RPMI8226 (cell line): ENCODE measurements around the gene SLC39A13.

Source experiments
- DNase-seq: peaks from one replicate; pipeline ENCODE4 v3.0.0-alpha.2; 2015

The SLC39A13 gene

GRCh38 chr11:47433157-47433556, 24.8 kb downstream of the SLC39A13 start:
- no peak for DNase-seq

- DNase-seq, result no peak
Observed at GRCh38 chr11:47434011-47434786, 25.8 kb downstream of the SLC39A13 start.

GRCh38 chr11:47435687-47436086, 27.3 kb downstream of the SLC39A13 start:
- DNase-seq, result no peak

GRCh38 chr11:47436726-47437125, 28.3 kb downstream of the SLC39A13 start:
- DNase-seq, result no peak

- DNase-seq, result no peak
Observed at GRCh38 chr11:47437218-47437745, 28.9 kb downstream of the SLC39A13 start.

GRCh38 chr11:47437746-47438418, 29.5 kb downstream of the SLC39A13 start:
- no peak for DNase-seq

GRCh38 chr11:47438721-47439120, 30.3 kb downstream of the SLC39A13 start:
- DNase-seq, result no peak

- DNase-seq, result no peak
Observed at GRCh38 chr11:47440054-47440476, 31.7 kb downstream of the SLC39A13 start.

GRCh38 chr11:47441421-47441820, 33.0 kb downstream of the SLC39A13 start:
- DNase-seq, result no peak

GRCh38 chr11:47442514-47442913, 34.1 kb downstream of the SLC39A13 start:
- no peak for DNase-seq

- DNase-seq, result peak; percentile 8
Observed at GRCh38 chr11:47443028-47443700, 34.8 kb downstream of the SLC39A13 start.

- no peak for DNase-seq
Observed at GRCh38 chr11:47443817-47444216, 35.4 kb downstream of the SLC39A13 start.

- no peak for DNase-seq
Observed at GRCh38 chr11:47445840-47446239, 37.5 kb downstream of the SLC39A13 start.

GRCh38 chr11:47446833-47447232, 38.4 kb downstream of the SLC39A13 start:
- DNase-seq, result no peak

- DNase-seq, result no peak
Observed at GRCh38 chr11:47447906-47448305, 39.5 kb downstream of the SLC39A13 start.

GRCh38 chr11:47448566-47449427, 40.4 kb downstream of the SLC39A13 start, which contains the start of gene RAPSN:
Gene RAPSN (minus strand): TSS chr11:47449136. CDS start chr11:47448964, 172 bp downstream.
- no peak for DNase-seq

- no peak for DNase-seq
Observed at GRCh38 chr11:47449541-47449940, 41.2 kb downstream of the SLC39A13 start.

GRCh38 chr11:47451436-47451835, 43.0 kb downstream of the SLC39A13 start:
- no peak for DNase-seq

- DNase-seq, result no peak
Observed at GRCh38 chr11:47451990-47452389, 43.6 kb downstream of the SLC39A13 start.

- DNase-seq, result no peak
Observed at GRCh38 chr11:47453365-47453764, 45.0 kb downstream of the SLC39A13 start.

- DNase-seq, result peak; percentile 71
Observed at GRCh38 chr11:47454258-47454671, 45.9 kb downstream of the SLC39A13 start.

- DNase-seq, result no peak
Observed at GRCh38 chr11:47460571-47461235, 52.3 kb downstream of the SLC39A13 start.
